ENCODE data around the gene FFAR3.

The FFAR3 gene

DNA sequence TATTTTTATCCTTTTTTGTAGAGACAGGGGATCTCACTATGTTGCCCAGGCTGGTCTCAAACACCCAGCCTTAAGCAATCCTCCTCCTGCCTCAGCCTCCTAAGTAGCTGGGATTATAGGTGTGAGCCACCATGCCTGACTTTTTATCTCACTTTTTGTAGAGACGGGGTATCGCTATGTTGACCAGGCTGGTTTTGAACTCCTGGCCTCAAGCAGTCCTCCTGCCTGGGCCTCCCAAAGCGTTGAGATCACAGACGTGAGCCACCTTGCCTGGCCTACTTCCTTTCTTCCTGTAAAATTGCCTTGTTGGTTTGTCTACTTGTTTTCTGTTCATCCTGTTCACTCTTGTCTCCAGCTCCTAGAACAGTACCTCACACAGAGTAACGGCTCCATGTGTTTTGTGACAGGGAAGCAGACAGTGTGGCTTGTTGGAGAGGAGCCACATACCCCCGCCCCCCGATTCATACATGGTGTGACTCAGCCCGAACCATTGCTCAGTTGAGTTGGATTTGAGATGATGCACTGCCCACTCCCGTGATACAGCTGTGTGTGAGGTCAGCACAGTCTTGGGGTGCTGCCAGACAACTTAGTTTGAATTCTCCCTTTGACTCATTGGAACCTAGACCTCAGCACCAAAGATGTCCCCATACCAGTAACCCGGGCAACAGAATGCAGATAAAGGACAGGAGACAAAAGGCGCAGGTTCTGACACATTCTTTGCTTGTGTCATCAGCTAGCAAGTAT is 46.8 kb downstream of the FFAR3 start:
- DNase-seq = no peak

DNA sequence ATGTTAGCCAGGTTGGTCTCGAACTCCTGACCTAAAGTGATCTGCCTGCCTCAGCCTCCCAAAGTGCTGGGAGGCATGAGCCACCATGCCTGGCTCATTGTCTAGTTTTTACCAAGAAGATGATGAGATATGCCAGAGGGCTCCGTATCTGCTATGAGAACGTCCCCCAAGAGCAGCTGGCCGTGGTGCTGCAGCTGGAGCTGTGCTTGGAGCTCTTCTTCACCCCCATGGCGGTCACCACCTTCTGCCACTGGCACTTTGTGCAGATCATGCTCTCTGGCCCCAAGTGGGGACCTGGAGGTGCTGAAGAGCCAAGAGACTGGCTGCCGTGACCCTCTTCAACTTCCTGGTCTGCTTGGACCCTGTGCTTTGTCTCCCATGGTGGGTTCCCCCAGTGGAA is 49.4 kb downstream of the FFAR3 start:
- DNase-seq = no peak

DNA sequence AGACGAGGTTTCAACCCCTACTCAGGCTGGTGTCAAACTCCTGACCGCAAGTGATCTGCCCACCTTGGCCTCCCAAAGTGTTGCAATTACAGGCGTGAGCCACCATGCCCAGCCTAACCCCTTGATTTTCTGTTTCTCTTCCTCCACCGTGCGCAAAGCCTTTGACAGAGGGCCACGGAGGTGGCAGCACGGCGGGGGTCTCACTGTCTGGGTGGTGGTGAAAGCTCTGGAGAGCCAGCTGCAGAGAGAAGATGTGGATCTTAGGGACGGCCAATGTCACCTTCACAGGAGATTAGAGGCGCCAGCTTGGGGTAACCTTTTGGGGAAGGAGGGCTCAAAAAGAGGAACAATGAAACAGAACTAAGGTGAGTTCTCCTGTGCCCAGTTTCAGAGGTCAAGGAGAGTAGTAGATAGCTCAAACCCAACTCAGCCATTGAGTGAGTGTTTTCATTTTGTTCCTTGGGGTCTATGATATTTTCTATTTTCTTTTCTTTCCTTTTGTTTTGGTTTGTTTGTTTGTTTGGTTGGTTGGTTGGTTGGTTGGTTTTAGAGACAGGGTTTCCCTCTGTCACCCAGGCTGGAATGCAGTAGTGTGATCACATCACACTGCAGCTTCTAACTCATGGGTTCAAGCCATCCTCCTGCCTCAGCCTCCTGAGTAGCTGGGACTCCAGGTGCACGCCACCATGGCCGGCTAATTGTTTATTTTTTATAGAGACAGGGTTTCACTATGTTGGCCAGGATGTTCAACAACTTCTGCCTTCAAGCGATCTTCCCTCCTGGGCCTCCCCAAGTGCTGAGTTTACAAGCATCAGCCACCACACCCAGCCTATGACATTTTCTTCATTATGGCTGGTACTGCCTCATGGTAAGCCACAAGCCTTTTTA is 50.3 kb downstream of the FFAR3 start:
- no peak for DNase-seq

DNA sequence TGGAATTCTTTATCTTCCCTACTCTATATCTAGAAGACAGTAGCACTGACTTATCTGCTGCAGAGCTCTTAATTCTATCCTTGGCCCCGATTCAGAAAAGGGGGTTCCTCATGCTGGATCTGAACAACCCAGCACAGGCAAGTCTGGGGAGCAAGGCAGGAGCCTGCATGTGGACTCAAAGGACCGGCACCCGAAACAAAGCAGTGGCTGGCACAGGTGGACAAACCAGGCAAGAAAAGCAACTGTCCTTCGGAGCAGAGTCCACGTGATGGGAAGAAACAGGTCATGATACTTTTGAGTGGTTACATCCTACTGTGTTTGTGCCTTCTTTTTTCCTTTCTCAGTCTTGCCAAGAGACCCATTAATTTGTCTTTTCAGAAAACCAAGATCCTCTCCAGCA is 50.9 kb downstream of the FFAR3 start:
- no peak for DNase-seq

All from NCI-H2029 treated with DMSO at 0.1 percent for 48 hours (cell line).